ENCODE results near the gene HOXA5.

Gene HOXA5

DNA sequence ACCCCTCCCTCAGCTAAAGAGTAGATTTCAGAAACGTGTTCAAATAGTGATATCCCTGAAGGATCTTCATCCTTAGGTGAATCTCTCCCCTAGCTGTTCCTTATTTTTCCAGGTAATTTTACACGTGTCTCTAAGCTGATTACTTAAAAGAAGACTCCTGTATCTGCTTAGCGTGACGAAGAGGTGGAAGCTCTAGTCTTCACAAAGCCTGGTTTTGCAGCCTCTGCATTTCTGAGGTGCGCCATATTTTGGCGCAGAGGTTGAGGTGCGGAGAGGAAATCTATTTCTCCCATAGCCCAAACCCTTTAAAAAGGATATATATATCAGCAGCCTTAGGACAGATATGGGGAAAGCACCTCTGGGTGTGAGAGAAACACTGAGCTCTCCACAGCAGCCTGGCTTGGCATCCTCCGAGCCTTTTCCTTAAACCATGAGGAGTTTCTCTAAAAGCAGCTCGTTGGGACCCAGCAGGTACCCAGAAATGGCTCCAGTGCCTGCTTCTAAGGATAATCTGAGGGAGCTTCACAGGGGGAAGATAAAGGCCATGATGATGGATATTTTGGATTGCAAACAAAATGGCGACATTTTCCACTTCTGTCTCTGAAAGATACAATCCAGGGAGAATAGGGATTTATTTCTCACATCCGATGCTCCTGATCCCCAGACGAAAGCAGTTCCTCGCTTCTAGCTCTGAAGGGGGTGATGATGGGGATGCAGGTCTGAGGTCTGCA lies 38.0 kb downstream of the HOXA5 start:
- DNase-seq (ENCODE audit: low read depth) = no peak

DNA sequence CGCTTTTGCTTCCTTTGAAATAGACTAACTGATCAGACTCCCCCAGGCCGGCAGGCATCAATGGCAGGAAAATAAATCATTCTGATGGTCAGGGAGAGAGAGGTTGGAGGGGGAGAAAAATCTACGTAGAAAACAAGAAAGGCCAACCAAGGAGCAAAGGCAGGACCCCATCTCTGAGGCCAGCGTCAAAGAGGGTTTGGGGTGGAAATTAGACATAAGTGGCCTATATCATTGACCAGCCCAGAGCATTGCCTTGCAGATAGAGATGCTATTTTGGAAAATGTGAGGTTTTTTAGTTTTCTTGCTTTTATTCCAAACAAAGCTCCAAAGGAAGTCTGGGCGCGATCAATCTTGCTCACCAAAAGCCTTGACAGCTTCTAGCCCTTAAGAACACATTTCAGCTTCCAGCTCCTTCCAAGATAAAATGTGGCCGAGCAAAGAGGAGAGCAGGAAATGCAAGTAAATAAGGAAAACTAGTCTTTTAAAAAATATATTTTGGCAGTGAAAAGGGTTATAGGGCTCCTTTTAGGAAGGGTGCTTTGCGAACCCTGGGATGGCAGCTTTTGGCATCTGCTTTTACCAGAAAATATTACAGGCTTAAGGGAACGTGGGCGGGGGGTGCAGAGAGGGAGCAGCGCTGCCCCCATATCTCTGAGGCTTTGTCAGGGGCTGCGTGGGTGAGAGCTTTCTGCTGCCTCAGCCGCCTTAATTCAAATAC lies 39.0 kb downstream of the HOXA5 start:
- DNase-seq (ENCODE audit: low read depth) = no peak

DNA sequence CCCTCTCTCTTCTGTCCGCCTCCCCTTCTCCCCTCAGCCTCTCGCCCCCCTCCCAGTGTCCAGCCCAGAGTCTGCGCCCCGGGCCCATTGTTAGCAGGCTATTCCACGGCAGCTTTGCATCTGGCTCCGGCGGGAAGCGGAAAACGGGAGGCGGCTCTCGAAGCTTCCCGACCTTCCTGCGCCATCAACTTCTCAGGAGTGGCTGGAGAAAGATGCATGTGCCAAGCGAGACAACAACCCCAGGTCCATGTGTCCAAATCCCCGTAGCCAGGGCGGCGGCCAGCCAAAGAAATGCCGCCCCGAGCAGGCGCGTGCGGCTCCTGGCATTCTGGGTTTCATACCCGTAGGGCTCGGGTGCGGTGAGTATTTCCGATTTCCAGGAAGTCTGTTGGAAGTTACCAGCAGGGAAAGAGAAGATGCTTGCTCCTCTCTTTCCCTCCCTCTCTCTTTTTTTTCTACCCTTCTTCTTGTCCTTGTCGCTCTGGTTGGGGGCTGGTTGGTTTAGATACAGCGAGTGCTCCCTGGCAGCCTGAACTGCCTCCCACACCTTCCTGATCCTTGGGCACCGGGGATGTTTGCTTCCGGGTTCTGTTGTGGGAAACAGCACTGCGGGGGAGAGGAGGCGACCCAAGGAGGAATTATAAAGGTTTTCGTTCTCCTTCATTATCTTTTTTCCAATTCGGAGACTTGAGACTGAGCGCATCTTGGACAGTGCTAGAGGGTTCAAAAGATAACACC lies 39.8 kb downstream of the HOXA5 start:
- no peak for DNase-seq (ENCODE audit: low read depth)

DNA sequence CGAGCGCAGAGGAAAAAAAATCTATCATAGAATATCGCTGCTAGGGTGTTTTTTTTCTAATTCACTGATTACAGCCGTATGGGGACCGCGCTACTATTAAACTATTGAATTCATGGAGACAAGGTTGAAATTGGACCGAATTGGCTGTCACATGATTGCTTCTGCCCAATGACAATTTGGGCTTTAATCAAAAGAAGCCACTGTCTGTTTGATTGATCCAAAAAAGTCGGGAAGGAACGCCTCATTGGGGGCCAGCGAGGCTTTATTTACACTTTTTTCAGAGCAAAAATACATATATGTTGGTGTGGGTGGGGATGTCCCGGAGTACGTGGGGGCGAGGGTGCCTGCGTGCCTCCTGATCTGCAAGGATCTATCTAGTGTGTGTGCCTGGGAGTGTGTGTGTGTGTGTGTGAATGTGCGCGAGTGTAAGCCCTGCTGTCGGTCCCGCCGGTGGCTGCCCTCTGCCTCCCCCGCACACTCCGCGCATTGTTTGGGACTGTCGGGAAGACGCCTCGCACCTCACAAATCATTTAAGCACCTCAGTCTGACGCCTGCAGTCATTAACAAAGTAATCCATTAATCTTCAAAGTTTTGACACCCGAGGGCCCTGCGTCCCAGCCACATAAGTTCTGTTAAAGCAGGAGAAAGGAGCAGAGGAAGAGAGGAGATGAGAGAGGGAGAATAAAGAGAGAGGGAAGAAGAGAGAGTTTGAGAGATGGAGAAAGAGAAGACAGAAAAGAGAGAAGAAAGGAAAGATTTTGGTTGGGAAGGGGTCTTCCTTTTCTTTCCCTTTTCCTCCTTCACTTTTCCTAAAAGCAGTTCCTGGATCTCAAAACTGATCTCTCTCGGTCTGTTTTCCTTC lies 40.7 kb downstream of the HOXA5 start, which contains the start of gene HOXA2:
TSS of gene HOXA2 (minus strand) at position 103 of the 862 bp plus-strand sequence. CDS start 183 bp downstream, outside the sequence.
- no peak for DNase-seq (ENCODE audit: low read depth)

DNA sequence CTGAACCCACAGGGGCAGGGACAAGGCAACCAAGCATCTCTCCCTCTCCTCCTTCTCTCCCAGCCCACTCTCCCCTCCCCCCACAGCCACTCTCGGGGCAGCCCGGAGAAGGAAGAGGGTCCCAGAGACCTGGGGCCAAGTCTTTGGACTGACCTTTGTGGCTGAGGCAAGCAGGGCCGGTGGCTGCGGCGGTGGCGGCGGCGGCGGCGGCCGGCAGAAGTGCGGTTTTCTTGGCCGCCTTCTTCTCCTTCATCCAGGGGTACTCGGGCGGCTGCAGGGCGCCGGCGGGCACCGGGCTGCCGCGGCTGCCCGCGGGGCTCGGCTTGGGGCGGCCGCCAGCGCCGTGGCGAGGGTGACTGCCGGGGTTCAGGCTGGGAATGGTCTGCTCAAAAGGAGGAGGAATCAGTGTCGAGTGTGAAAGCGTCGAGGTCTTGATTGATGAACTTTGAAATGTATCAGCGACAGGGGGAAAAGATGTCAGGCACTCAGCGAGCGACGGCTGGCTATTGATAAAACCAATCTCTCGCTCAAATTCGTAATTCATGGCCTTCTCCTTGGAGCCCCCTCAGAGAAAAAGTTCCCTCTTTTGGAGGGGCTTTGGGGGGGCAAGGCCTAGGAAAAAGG lies 41.4 kb downstream of the HOXA5 start:
- DNase-seq (ENCODE audit: low read depth) = no peak

DNA sequence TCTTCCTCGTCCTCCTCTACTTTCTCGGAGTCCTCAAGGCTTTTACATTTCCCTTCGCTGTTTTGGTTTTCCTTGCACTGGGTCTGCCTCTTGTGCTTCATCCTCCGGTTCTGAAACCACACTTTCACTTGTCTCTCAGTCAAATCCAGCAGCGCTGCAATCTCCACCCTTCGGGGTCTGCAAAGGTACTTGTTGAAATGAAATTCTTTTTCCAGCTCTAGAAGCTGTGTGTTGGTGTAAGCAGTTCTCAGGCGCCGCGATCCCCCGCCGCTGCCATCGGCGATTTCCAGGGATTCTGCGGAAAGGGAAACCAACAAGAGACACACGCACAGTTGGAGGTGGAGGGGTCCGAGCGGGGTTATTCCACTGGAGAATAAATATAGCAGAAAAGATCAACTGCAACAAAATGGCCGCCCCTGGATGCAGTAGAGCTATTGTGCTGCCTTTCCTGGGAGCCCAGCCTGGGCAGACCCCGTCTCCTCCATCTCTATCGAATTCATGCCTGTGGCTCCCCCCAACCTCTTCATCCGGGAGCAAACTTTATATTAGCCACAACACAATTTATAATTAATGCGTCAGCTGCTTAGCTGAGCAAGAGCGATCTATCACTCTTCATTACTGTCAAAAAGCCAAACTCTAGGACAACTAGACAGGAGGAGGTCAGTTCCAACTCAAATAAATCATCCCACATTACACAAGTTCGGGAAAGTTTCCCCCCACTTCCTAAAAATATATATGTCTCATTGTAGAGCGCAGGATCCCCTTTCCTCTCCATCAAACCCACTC lies 42.1 kb downstream of the HOXA5 start:
- DNase-seq (ENCODE audit: low read depth) = no peak

DNA sequence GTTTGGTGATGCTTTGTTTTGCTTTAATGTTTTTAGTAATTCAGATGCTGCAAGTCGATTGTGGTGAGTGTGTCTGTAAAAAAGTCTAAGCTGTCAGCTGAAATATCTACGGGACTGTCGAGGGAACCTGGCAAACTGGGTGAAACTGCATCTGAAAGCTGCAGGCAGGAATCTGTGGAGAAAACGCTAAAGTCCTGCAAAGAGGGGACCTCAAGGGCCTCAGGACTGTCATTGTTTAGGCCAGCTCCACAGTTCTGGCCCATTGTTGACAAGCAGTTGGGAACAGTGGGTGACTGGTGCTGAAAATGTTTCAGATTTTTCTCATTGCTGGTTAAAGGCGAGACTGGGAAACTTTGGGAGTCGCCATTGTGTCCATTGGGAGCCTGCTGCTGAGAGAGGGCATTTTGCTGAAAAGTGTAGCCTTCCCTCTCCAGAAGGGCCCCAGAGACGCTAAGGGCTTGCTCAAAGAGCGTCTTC lies 42.7 kb downstream of the HOXA5 start:
- no peak for DNase-seq (ENCODE audit: low read depth)

DNA sequence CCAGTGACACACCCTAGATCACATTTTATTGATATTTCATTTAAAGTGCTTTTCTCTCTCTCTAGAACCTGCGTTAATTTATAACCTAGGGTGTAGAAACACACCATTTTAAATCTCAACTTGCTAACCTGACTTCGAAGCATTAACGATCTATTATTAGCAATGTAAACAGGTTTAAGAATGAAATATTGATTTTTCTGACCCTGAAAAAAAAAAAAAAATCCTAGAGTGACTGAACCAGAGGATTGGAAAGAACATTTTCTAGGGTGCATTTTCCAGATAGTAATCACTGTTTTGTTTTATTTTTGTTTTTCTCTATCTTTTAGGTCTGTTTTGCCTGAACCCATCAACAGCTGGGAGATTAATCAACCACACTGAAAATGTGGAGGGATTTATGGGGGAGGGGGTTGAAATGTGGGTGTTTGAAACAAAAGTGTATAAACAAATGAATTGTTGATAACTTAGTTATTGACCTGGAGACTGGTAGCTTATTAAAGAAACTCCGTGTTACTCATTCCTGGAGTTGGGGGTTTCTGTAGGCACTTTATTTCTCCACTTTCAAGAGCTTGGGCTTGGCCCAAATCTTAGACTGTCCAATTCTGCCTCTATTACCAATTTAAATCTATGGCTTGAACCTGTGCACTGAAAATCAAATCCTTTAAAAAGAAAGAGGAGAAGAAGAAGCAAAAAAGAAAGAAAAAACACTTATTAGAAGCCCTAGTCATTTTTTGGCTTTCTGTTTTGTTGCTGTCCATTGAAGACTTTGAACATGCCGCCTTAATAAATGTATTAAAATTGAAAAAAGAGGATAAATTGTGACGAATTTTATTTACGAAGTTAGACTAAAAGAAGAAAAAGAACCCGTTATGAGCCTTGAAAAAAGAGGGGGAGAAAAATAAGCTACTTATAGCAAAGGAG lies 43.8 kb downstream of the HOXA5 start:
- DNase-seq (ENCODE audit: low read depth) = no peak

DNA sequence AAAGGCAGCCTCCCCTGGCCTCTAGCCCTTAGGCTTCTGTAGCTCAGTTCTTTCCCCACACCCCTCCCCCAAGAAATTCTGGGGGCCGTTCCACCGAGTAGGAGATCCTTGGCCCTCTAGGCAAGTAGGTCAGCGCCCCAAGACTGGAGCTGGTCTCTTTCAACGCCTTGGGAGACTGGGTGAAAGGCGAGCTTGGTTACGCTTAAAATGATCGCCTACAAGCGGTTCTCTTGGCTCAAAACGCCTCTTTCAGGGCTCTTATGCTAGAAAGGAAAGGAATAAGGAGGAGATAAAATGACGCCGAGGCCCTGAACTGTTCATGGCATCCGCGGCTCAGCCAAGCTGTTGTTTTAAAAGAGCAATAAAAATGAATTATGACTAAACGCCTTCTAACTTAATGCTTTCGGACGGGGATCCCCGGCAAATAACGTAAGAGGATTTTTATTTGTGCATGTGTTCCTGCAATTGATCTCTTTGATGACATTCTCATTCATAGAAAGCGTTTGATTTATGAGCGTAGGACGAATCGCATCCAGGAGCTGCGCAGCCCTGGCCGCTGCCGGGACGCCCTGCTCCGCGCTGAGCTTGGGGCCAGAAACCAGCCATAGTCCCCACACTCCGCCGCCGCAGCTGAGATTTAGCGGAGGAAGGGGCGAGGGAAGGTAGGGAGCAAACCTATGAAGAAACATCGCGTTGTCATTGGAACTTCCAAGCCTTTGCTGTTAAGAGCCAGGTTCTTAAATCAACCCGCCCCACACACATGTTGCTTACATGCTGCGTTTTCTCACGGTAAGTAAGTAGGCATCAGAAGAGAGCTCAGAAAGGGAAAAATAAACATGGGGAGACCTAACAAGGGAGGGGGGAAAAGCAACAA lies 44.7 kb downstream of the HOXA5 start:
- DNase-seq (ENCODE audit: low read depth) = no peak

DNA sequence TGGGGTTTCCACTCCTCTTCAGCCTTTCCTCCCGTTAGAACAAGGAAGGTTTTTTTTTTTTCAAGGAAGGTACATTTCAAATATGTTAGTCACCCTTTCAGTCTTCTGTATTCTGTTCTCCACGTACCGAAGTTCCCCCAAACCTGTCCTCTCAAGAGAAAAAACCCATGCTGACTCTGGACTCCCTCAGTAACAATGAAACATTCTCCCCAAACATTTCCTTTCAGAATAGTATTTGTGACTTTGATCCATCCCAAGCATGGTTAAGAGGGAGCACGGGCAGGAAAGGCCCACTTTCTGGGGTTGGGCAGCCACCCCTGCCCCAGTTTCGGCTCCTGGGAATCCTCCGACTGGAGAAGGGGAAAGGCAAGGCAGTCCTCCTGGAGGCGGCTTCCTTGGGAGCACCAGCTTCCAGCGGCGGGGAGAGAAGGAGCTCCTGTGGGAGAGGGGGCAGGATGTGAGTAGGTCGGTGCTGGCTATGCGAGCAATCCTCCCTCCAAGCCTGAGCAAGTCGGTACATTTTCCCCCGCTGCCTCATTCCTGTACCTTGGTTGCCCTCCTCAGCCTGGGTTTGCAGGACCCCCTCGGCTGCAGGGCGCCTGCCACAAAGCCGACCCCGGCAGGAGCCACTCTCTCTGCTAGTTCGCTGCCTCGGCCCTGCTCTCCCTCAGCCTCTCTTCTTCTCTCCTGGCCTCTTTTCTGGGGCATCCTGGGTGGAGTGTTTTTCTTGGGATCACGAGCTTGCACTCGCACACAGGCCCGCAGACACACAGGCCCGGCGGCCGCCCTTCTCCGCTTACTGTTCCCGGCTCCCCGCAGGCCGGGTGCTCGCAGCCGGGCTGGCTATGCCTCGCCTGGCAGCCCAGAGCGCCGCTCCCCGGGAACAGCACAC lies 45.5 kb downstream of the HOXA5 start:
- no peak for DNase-seq (ENCODE audit: low read depth)

DNA sequence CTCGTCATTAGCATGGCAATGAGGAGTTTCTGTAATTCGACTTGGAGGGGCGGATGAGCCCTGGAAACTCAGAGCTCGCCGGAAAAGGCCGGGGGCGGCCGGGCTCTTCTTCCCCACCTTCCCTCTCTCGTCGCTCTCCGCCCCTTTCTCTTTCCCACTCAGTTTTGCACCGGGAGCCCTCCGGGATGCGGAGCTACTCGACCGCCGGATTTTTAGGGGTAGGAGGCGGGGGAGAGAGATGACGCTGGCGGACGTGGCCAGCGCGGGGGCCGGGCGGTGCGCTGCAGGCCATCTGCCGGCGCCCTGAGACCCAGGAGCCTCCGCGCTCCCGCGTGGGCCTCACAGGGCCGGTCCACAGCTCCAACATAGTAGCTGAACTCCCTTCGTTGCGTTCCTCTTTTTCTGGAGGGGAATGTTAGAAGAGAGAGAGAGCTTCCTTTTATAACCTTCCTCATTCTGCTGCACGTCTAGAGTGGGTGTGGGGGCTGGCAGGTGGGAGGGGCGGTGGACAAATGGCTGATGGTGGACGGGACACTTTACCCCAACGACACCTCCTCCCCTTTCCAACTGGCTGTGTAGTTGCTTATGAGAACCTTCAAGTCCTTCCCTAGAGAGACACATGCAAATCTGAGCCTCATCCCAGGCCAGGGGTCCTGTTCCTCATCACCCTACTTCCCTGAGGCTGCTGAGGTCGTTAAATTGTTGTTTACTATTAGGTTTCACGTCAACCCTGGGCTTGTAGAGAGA lies 46.5 kb downstream of the HOXA5 start:
- no peak for DNase-seq (ENCODE audit: low read depth)

DNA sequence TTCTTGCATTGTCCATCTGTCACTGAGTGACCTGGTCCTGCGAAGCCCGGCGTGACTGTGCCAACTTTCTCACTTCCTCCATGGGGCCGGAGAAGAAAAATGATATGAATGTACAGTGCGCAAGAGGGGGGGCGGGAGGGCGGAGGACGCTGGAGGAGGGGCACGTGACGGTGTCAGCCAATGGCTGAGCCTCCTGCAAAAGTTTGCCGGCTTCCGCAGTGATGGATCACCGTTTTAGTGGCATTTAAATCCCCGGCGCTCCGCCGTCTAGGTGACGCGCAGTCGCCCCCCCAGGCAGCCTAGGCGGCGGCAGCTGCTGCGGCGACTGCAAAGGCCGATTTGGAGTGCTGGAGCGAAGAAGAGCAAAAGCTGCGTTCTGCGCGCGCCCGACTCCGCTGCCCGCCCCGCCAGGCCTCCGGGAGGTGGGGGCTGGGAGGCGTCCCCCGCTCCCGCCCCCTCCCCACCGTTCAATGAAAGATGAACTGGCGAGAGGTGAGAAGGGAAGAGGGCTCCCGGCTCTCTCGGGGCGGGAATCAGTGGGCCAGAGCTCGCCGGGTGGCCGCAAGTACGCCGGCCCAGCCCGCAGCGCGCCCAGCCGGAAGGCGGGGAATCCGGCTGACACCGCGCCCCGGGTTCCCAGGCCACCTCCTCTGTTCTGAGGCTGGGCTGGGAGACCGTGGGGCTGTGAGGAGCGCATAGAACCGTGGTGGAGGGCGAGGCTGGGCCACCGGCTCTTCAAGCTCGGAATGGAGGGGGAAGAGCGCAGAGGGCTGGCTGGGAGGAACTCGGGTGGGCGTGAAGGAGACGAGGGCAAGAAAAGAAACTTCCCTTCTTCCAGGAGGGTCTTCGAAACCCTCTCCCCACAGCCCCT lies 47.3 kb downstream of the HOXA5 start, which contains the start of gene HOXA1:
TSS of gene HOXA1 (minus strand) at position 104 of the 871 bp plus-strand sequence. CDS start at position 16, 88 bp downstream.
- peak; percentile 64 for DNase-seq (ENCODE audit: low read depth)

DNA sequence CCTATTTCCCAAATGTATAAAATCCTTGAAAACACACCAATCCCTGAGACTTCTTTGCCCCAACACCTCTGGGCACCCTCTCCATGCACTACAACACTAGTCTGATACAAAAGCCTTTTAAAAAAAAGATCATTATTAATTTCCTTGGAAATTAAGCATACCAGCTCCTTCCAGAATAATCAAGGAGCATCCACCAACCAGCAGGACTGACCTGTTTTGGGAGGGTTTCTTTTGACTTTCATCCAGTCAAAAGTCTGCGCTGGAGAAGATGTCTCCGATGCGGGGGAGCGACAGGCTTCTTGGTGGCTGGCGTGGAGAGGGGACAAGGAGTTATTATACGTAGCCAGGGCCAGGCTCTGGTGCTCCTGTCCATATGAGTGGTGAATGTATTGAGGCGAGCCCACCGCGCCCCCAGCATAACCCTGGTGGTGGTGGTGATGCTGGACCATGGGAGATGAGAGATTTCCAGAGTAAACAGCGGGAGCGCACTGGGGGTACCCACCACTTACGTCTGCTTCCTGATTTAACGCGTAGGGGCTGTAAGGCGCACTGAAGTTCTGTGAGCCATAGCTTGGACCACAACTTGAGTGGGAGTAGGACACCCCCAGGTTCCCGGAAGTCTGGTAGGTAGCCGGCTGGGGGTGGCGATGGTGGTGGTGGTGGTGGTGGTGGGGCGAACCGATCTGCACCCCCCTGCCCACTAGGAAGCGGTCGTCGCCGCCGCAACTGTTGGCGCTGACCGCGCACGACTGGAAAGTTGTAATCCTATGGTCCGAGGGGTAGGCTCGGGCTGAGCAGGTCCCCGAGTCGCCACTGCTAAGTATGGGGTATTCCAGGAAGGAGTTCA lies 48.2 kb downstream of the HOXA5 start:
- no peak for DNase-seq (ENCODE audit: low read depth)

DNA sequence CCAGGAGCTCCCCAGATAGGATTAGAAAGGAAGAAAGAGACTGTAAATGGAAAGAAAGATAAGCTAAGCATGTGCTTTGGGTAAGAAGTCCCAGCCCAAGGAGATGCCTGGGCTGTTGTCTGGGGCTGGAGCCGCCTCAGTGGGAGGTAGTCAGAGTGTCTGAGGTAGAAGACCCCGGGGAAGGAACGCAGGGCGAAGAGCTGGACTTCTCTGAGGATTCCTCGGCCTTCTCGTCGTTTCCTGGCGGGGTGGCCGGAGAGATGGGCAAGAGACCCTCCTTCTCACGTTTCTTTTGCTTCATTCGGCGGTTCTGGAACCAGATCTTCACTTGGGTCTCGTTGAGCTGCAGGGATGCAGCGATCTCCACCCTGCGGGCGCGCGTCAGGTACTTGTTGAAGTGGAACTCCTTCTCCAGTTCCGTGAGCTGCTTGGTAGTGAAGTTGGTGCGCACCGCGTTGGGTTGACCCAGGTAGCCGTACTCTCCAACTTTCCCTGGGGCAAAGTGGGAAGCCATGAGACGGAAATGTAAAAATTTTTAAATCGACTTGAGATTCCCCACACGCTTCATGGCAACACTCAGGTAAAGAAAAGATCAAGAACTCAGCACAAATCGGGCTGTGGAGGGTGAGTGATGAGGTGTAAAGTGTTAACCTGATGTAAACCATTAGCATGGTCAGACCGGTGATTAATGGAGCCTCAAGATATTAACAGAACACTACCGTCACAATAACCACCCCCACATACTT lies 49.0 kb downstream of the HOXA5 start:
- DNase-seq (ENCODE audit: low read depth) = no peak
